Skeletal muscle tissue (tissue), 4 donors: ENCODE results near the gene TSPAN12. TPM values are rescaled to one million over a fixed set of nuclear protein-coding genes. Genes with fewer than 3 reads are reported as not detected.

Source experiments
- H3K27ac ChIP-seq: one replicate; pipeline ENCODE4 v1.7.0; 2013; ENCODE audit warnings: mild to moderate bottlenecking, low read depth, low read length, inconsistent platforms
- H3K27me3 ChIP-seq, 3 donors: one replicate each; pipeline ENCODE4 v1.7.0; 2013; ENCODE audit warnings: low read length in 3 of 3; ENCODE audit not compliant: control insufficient read depth in 3 of 3, insufficient read depth in 3 of 3
- H3K36me3 ChIP-seq, 3 donors: one replicate each; pipeline ENCODE4 v1.7.0; 2013; ENCODE audit warnings: low read length in 3 of 3; ENCODE audit not compliant: control insufficient read depth in 3 of 3, insufficient read depth in 3 of 3
- H3K4me1 ChIP-seq, 3 donors: one replicate each; pipeline ENCODE4 v1.7.0; 2013; ENCODE audit warnings: low read length in 3 of 3, mild to moderate bottlenecking in 3 of 3; ENCODE audit not compliant: control insufficient read depth in 3 of 3, insufficient read depth in 3 of 3
- H3K4me3 ChIP-seq, 3 donors: one replicate each; pipeline ENCODE4 v1.7.0; 2013; ENCODE audit warnings: low read length in 3 of 3
- H3K9ac ChIP-seq, 3 donors: one replicate each; pipeline ENCODE4 v1.7.0; 2013; ENCODE audit warnings: low read length in 3 of 3, mild to moderate bottlenecking in 3 of 3, moderate library complexity in 2 of 3, low read depth in 1 of 3
- H3K9me3 ChIP-seq, 3 donors: one replicate each; pipeline ENCODE4 v1.7.0; 2013; ENCODE audit warnings: low read length in 3 of 3; ENCODE audit not compliant: control insufficient read depth in 3 of 3
- total RNA-seq: library from RNA; depleted of rRNA; stranded (reverse); fragments of >200 nt; gene quantifications from one replicate; pipeline ENCODE4 v1.2.3, GENCODE V29; 2014
- donor health status: Osteomylitis.

TSPAN12 gene
- total RNA-seq, 1 donor from 2014 or later: 33.4 TPM

DNA sequence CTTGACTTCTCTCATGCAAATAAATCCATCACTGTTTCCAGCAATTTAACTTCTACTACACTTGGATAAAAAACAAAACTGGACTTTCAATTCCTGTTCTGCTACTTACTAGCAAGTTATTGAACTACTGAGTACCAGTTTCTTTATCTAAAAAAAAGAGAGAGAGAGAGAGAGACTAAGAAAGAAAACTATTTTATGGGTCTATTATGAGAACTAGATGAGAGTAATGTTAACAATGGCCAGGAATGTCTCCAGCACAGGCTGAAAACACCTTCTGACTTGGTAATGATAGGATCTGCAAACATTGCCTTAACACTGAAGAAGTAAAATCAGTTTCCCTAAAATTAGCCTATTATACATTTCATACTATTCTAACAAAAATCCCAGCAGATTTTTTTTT is 5.2 kb downstream of the TSPAN12 start:
- Histone ChIP-seq H3K27me3 (no peaks in the 10 kb centered on the region), H3K9ac (no peak overlapping the region), H3K27ac (no peak overlapping the region), H3K4me3 (no peak overlapping the region), H3K9me3 (no peaks in the 10 kb centered on the region), H3K36me3 (no peaks in the 10 kb centered on the region), H3K4me1 (peaks cover 7 to 8% (median 7%) of the 10 kb centered on the region in 3 donors)

DNA sequence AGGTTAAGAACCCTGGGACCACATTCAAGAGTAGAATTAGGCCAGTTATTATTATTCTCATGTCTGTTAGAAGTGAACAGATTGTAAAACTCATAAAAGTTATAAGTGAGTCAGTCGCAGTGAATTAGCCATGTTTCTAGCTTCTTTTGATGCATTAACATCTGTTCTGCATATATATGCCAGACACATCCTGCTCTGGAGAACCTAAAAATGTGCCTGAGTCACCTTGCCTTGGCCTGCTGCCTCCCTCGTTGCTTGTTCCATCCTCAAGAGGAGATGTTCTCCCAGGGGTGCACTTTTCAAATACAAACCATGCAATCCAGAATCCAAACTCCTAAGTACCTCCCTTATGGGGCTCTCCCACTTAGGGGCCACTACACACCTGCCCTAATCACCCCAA is 14.8 kb downstream of the TSPAN12 start:
- no peaks in the 10 kb centered on the region for H3K9me3 ChIP-seq
- no peaks in the 10 kb centered on the region for H3K36me3 ChIP-seq
- no peak overlapping the region for H3K27ac ChIP-seq
- H3K4me3 ChIP-seq: no peak overlapping the region
- H3K4me1 ChIP-seq: no peaks in the 10 kb centered on the region
- no peak overlapping the region for H3K9ac ChIP-seq
- H3K27me3 ChIP-seq: no peaks in the 10 kb centered on the region

DNA sequence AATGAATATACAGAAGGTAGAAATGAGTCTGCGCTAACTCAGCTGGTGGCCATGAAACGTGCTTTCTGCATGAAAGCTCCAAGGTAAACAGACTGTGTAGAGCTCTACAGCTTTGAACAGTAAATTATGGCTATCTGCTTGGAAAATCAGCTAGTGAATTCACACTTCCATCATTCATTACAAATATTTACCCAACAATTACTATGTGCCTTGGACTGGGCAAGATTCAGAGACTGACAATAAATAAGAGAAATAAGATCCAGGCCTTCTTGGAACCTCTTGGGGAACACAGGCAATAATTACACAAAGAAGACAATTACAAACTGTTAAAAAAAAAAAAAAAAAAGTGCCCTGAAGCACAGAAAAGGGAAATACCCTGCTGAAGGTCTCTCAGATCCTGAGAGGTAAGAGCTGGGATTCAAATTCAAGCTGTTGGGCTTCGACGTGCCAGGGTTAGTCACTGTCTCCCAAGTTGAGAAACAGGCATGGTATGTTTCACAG is 15.8 kb downstream of the TSPAN12 start:
- H3K27ac ChIP-seq: no peak overlapping the region
- no peaks in the 10 kb centered on the region for H3K36me3 ChIP-seq
- no peak overlapping the region for H3K4me3 ChIP-seq
- no peaks in the 10 kb centered on the region for H3K4me1 ChIP-seq
- H3K9ac ChIP-seq: no peak overlapping the region
- H3K27me3 ChIP-seq: no peaks in the 10 kb centered on the region
- H3K9me3 ChIP-seq: no peaks in the 10 kb centered on the region

DNA sequence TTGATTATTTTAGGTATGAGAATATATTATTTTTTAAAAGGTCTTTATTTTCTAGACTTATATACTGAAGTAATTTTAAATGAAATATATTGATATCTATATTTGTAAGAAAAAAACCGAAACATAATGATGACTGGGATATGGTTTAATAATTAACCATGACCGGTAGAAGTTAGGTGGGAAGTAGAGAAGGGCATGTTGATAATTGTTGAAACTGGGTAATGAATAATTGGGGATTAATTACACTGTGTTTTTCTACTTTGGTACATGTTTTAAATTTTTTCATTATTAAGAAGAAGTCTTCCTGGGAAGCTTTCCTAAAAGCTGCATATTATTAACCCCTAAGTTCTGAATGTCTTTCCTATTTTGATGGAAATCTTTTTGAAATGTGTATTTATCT is 16.3 kb downstream of the TSPAN12 start:
- Histone ChIP-seq H3K4me1 (no peaks in the 10 kb centered on the region), H3K9me3 (no peaks in the 10 kb centered on the region), H3K4me3 (no peak overlapping the region), H3K36me3 (no peaks in the 10 kb centered on the region), H3K9ac (no peak overlapping the region), H3K27ac (no peak overlapping the region), H3K27me3 (no peaks in the 10 kb centered on the region)

DNA sequence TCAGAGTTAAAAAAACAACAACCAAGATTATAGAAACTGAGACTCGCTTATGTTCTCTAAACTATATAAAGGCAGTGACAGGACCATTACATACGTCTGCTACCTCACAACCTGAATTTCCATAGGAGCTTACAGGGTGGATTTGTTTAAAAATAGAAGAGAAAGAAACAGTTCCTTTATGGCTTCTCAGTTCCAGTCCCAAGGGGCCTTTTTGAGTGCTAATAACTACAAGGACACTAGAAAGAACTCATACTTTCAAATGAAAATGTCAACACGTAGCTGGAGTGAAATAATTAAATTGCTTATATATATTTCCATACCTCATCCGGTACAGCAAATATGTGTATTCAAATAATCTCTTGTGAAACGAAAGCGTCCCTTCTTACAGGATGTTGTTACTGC is 19.7 kb downstream of the TSPAN12 start:
- H3K9ac ChIP-seq: no peak overlapping the region
- H3K9me3 ChIP-seq: no peaks in the 10 kb centered on the region
- no peaks in the 10 kb centered on the region for H3K36me3 ChIP-seq
- no peak overlapping the region for H3K4me3 ChIP-seq
- no peaks in the 10 kb centered on the region for H3K27me3 ChIP-seq
- H3K4me1 ChIP-seq: no peaks in the 10 kb centered on the region
- no peak overlapping the region for H3K27ac ChIP-seq

DNA sequence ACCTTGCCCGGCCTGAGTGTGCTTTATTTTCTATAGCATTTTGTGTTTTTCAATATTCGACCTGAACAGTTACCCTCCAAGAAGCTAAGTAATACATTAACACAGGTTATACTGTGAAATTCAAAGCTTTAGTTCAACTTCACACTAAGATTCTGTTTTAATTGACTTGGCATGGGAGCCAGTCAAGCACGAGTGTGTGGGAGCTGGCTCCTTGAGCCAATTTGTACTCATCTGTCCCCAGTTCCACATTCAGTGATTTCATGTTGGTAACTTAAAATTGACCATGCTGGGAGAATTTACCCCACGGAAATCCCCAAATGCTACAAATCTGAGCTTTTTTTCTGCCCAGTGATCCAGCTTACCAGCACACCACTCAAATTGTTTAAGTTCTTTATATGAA is 20.3 kb downstream of the TSPAN12 start:
- H3K27me3 ChIP-seq: no peaks in the 10 kb centered on the region
- no peaks in the 10 kb centered on the region for H3K4me1 ChIP-seq
- H3K27ac ChIP-seq: no peak overlapping the region
- no peak overlapping the region for H3K9ac ChIP-seq
- H3K9me3 ChIP-seq: no peaks in the 10 kb centered on the region
- H3K4me3 ChIP-seq: no peak overlapping the region
- H3K36me3 ChIP-seq: no peaks in the 10 kb centered on the region

DNA sequence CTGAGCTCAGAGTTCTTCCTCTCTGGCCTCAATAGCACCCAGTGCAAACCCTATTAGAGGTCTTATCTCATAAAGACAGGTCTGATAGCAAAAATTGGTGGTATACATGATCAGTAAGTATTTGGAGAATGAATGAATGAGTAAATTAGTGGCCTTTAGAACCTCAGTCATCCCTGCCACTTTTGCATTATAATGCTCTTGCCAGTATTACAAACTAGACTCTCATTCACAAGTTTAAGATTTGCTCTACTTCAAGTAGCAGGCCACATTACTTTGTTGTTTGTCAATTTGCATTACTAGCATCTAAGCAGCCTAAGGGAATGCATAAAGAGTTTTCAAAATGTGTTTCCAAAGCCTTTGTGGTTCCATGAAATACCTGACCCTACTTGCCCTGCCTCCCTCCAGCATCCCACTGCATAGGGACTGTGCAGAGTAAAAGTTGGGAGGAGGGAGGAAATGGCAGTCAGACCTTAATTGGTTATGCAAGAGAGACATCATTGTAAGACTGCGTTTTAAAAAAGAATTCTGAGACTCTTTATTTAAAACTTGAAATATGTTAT is 21.3 kb downstream of the TSPAN12 start:
- no peaks in the 10 kb centered on the region for H3K36me3 ChIP-seq
- no peak overlapping the region for H3K27ac ChIP-seq
- no peak overlapping the region for H3K9ac ChIP-seq
- no peaks in the 10 kb centered on the region for H3K9me3 ChIP-seq
- H3K27me3 ChIP-seq: no peaks in the 10 kb centered on the region
- no peaks in the 10 kb centered on the region for H3K4me1 ChIP-seq
- H3K4me3 ChIP-seq: no peak overlapping the region

DNA sequence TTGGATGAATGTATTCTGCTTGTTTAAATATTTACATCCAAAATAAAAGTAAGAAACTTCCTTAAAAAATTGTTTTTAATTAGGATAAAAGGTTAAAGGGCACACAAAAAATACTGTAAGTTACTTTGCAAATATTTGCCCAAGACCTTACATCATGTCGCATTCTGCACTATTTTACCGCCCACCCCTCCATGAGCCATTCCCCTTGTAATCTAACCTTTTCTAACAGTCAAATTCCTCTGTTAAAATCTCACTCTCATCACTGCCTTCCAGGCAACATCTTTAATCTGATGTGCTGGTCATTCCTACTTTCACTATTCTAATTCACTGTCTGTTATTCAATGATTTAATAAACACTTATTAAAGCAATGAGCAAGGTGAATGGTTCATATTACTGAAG is 23.2 kb downstream of the TSPAN12 start:
- Histone ChIP-seq H3K36me3 (no peaks in the 10 kb centered on the region), H3K4me3 (no peak overlapping the region), H3K27me3 (no peaks in the 10 kb centered on the region), H3K9ac (no peak overlapping the region), H3K27ac (no peak overlapping the region), H3K9me3 (no peaks in the 10 kb centered on the region), H3K4me1 (no peaks in the 10 kb centered on the region)

DNA sequence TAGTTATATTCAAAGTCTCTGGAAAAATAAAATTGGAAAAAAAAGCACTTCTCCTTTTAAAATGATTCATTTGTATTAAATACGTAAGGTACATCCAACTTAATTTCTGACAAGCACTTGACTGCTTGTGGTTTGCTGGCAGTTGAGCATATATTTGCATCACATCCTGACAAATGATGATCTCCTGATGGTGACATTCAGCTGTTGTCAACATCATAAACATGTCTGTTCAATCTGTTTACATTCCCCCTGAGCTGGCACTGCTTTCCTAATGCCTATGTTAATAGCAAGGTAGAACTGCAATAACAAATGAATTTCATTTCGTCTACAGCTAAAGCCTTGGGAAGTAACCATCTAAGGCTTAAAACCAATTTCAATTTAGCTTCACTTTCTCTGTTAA is 24.4 kb downstream of the TSPAN12 start:
- Histone ChIP-seq H3K4me3 (no peak overlapping the region), H3K4me1 (no peaks in the 10 kb centered on the region), H3K36me3 (no peaks in the 10 kb centered on the region), H3K9ac (no peak overlapping the region), H3K27me3 (no peaks in the 10 kb centered on the region), H3K9me3 (no peaks in the 10 kb centered on the region), H3K27ac (no peak overlapping the region)

DNA sequence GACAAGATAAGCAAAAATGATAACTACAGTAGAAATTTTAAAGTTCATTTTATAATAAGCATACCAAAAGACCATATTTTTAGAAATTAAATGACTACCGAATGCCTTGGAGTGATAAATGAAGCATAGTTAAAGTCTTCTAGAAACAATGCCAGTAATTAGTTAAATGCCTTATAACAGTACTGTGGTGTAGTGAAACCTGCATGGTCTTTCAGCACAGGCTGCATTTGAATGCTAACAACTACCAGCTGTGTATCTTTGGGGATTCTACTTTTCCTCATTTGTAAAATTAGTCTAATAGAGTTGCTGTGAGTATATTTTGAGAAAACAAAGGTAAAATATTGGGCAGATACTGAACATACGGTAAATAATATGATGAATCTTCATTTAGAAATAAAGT is 25.1 kb downstream of the TSPAN12 start:
- Histone ChIP-seq H3K4me1 (no peaks in the 10 kb centered on the region), H3K9me3 (no peaks in the 10 kb centered on the region), H3K27ac (no peak overlapping the region), H3K4me3 (no peak overlapping the region), H3K9ac (no peak overlapping the region), H3K36me3 (no peaks in the 10 kb centered on the region), H3K27me3 (no peaks in the 10 kb centered on the region)

DNA sequence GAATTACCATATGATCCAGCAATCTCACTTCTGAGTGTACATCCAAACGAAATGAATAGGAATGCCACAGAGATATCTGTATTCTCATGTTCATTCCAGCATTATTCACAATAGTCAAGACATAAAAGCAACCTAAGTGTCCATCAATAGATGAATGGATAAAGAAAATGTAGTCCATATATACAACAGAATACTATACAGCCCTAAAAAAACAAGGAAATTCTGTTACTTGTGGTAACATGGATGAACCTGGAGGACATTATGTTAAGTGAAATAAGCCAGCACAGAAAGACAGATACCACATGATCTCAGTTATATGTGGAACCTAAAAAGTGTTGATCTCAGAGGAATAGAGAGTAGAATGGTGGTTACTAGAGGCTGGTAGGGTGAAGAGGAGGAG is 26.7 kb downstream of the TSPAN12 start:
- no peak overlapping the region for H3K4me3 ChIP-seq

More for the DNA sequence above, 26.7 kb downstream of the TSPAN12 start:
- H3K9me3 ChIP-seq: no peaks in the 10 kb centered on the region
- H3K27me3 ChIP-seq: no peaks in the 10 kb centered on the region
- H3K36me3 ChIP-seq: no peaks in the 10 kb centered on the region
- no peaks in the 10 kb centered on the region for H3K4me1 ChIP-seq
- H3K9ac ChIP-seq: no peak overlapping the region
- no peak overlapping the region for H3K27ac ChIP-seq
